Activated CD4-positive, CD25-positive, alpha-beta regulatory T cell treated with anti-CD3 and anti-CD28 coated beads, Interleukin-2, amount 50 U/mL, for 24 hours (primary cell): ENCODE measurements around the gene RIF1.
"Not testable (repeated sequence)": the region's sequence is repeated elsewhere in the genome, so short reads cannot be mapped to it uniquely, and the experiment has no call there.

ENCODE experiments used
- ATAC-seq, 2 donors: fragments of 150-1000 bp; cut with Tn5 transposase; one replicate each; pipeline ENCODE4 v1.10.0; 2021; ENCODE audit warnings: mild to moderate bottlenecking in 1 of 2, moderate library complexity in 1 of 2

Gene RIF1

GRCh38 chr2:151409601-151410484 is at the start of gene RIF1:
TSS of gene RIF1 (plus strand) at chr2:151409902. CDS start at chr2:151410424, 522 bp downstream.
- ATAC-seq: peak; percentile 95 to 96

GRCh38 chr2:151361674-151362370 is 47.9 kb upstream of the RIF1 start:
- no peak for ATAC-seq

- peak in 1 of 2 donors; percentile 25 for ATAC-seq
Measured at GRCh38 chr2:151363709-151364108, 46.0 kb upstream of the RIF1 start.

GRCh38 chr2:151367571-151367970 is 42.1 kb upstream of the RIF1 start:
- ATAC-seq: no peak

- peak; percentile 88 to 97 for ATAC-seq
Measured at GRCh38 chr2:151374436-151374835, 35.3 kb upstream of the RIF1 start.

GRCh38 chr2:151379169-151379568 is 30.5 kb upstream of the RIF1 start:
- ATAC-seq: no peak

- no peak for ATAC-seq
Measured at GRCh38 chr2:151380580-151381235, 29.0 kb upstream of the RIF1 start.

GRCh38 chr2:151381266-151381665 is 28.4 kb upstream of the RIF1 start:
- no peak for ATAC-seq

- ATAC-seq: no peak
Measured at GRCh38 chr2:151388011-151388410, 21.7 kb upstream of the RIF1 start.

- ATAC-seq: no peak
Measured at GRCh38 chr2:151391436-151391835, 18.3 kb upstream of the RIF1 start.

- ATAC-seq: no peak
Measured at GRCh38 chr2:151394509-151394908, 15.2 kb upstream of the RIF1 start.

- no peak for ATAC-seq
Measured at GRCh38 chr2:151395509-151396374, 14.0 kb upstream of the RIF1 start.

- no peak for ATAC-seq
Measured at GRCh38 chr2:151399981-151400380, 9.7 kb upstream of the RIF1 start.

- ATAC-seq: no peak
Measured at GRCh38 chr2:151401149-151401548, 8.6 kb upstream of the RIF1 start.

GRCh38 chr2:151403914-151404313 is 5.8 kb upstream of the RIF1 start:
- no peak for ATAC-seq

GRCh38 chr2:151405376-151405775 is 4.3 kb upstream of the RIF1 start:
- ATAC-seq: no peak

- no peak for ATAC-seq
Measured at GRCh38 chr2:151407281-151407680, 2.4 kb upstream of the RIF1 start.

- ATAC-seq: no peak
Measured at GRCh38 chr2:151408788-151409600, 708 bp upstream of the RIF1 start.

- ATAC-seq: peak; percentile 40 to 49
Measured at GRCh38 chr2:151410485-151410834, 758 bp downstream of the RIF1 start.

- no peak for ATAC-seq
Measured at GRCh38 chr2:151417650-151418049, 7.9 kb downstream of the RIF1 start.

GRCh38 chr2:151421681-151422080 is 12.0 kb downstream of the RIF1 start:
- not testable (repeated sequence) for ATAC-seq
